IPS DF 6.9 (cell line): ENCODE measurements around the gene ZNF501.

ENCODE experiments used
- DNase-seq: peaks from one replicate; pipeline ENCODE4 v3.0.0-alpha.2; 2013; ENCODE audit warnings: low read depth, low spot score
- H3K27ac ChIP-seq: one replicate; pipeline ENCODE4 v1.5.1; 2013; ENCODE audit warnings: low read length, control low read depth
- H3K27me3 ChIP-seq: 2 replicates; pipeline ENCODE4 v1.6.1; 2013; ENCODE audit warnings: mild to moderate bottlenecking, low read length; ENCODE audit not compliant: control insufficient read depth, insufficient read depth
- H3K36me3 ChIP-seq: 2 replicates; pipeline ENCODE4 v1.6.1; 2013; ENCODE audit warnings: low read length; ENCODE audit not compliant: control insufficient read depth, insufficient read depth
- H3K4me1 ChIP-seq: 2 replicates; pipeline ENCODE4 v1.6.1; 2013; ENCODE audit warnings: low read length; ENCODE audit not compliant: control insufficient read depth, insufficient read depth
- H3K4me3 ChIP-seq: 2 replicates; pipeline ENCODE4 v1.5.1; 2013; ENCODE audit warnings: mild to moderate bottlenecking, low read length
- H3K9me3 ChIP-seq: 2 replicates; pipeline ENCODE4 v1.6.1; 2013; ENCODE audit warnings: low read length, inconsistent platforms; ENCODE audit not compliant: control insufficient read depth, insufficient read depth
- WGBS: extraction: QIAGEN DNeasy Blood & Tissue Kit; methylation state at CpG from one replicate; pipeline ENCODE4 v1.1.7; 2013; ENCODE audit warnings: mixed read lengths, missing lambda C conversion rate; ENCODE audit not compliant: insufficient read length, insufficient coverage; 5-methylcytosine and 5-hydroxymethylcytosine counted together

Gene ZNF501

GRCh38 chr3:44729384-44729910 lies at the start of gene ZNF501:
Gene ZNF501, plus strand, starts transcription at chr3:44729635. Its CDS starts 4,787 bp downstream, at chr3:44734422.
- no peak within 1 kb of the TSS for H3K27ac ChIP-seq
- WGBS: no CpG with 5 or more reads among the region's 46 CpGs
- no peaks in the 10 kb centered on the region for H3K4me1 ChIP-seq
- no peaks in the 10 kb centered on the region for H3K27me3 ChIP-seq
- peak; percentile 93 for DNase-seq
- H3K36me3 ChIP-seq: peaks cover 7% of the 10 kb centered on the region; the same call in 1 of the 2 replicates
- peaks cover 5% of the 10 kb centered on the region for H3K9me3 ChIP-seq
- H3K4me3 ChIP-seq: peak within 1 kb of the TSS; percentile 98

- no CpG with 5 or more reads among the region's 4 CpGs for WGBS
- Histone ChIP-seq H3K4me3 (no peak overlapping the region), H3K4me1 (no peaks in the 10 kb centered on the region), H3K9me3 (no peaks in the 10 kb centered on the region), H3K27me3 (no peaks in the 10 kb centered on the region), H3K27ac (no peak overlapping the region), H3K36me3 (peaks cover 2% of the 10 kb centered on the region; the same call in 1 of the 2 replicates)
- DNase-seq: no peak
These were observed 48.4 kb upstream of the ZNF501 start for GRCh38 chr3:44680921-44681455.

DNA sequence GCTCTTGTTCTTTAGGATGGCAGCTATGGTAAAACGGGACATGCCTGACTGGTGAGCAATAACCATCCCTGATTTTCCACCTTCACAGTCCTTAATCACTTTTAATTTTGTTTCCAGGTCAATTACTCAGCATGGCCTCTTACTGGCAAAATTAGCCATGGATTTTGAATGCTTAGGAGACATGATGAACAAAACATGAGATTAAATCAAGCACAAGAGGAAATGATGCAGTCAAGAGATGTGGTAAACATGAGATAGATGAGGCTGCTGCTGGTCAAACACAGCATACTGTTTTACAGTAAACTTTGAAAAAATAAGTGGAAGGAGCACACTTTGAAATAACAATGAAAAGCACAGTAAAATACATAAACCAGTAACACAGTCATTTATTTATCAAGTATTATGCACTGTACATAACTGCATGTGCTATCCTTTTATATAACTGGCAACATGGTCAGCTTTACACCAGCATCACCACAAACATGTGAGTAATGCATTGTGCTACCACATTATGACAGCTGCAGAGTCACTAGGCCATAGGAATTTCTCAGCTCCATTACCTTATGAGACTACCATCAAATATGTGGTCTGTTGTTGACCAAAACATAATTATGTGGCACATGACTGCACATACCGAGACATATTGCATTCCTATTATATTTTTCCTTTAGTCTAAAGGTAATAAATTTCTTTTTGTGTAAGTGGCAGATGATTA lies 47.1 kb upstream of the ZNF501 start:
- no peak overlapping the region for H3K27ac ChIP-seq
- DNase-seq: no peak
- H3K9me3 ChIP-seq: no peaks in the 10 kb centered on the region
- no peak overlapping the region for H3K4me3 ChIP-seq
- no peaks in the 10 kb centered on the region for H3K27me3 ChIP-seq
- no CpG with 5 or more reads among the region's 2 CpGs for WGBS
- no peaks in the 10 kb centered on the region for H3K4me1 ChIP-seq
- H3K36me3 ChIP-seq: peaks cover 2% of the 10 kb centered on the region; the same call in 1 of the 2 replicates

- no CpG with 5 or more reads among the region's 48 CpGs for WGBS
These were observed 44.2 kb upstream of the ZNF501 start for GRCh38 chr3:44685128-44685800.

DNA sequence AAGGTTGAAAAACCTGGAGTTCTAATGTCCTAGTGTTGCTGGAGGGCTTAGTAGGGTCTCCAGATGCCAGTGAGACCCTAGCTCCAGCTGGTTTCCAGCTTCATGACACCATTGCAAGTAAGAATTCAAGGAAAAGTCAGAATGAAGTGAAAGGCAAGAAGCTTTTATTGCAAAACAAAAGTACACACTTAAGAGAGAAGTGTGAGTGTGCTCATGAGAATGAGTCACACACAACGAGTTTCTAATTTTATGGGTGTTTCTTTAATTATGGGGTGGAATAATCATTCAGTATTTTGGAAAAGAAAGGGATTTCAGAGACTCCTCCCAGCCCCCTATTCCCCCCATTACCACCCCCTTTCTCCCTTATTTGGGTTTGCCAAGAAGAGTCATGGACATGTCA lies 41.5 kb upstream of the ZNF501 start:
- no peaks in the 10 kb centered on the region for H3K36me3 ChIP-seq
- H3K27ac ChIP-seq: no peak overlapping the region
- no peaks in the 10 kb centered on the region for H3K27me3 ChIP-seq
- H3K4me3 ChIP-seq: no peak overlapping the region
- H3K9me3 ChIP-seq: no peaks in the 10 kb centered on the region
- DNase-seq: no peak
- no peaks in the 10 kb centered on the region for H3K4me1 ChIP-seq
- WGBS: no CpG with 5 or more reads among the region's 1 CpG

More at GRCh38 chr3:44685128-44685800, 44.2 kb upstream of the ZNF501 start:
- no peaks in the 10 kb centered on the region for H3K36me3 ChIP-seq
- H3K4me1 ChIP-seq: no peaks in the 10 kb centered on the region
- peak; percentile 9 for DNase-seq
- no peaks in the 10 kb centered on the region for H3K9me3 ChIP-seq
- no peaks in the 10 kb centered on the region for H3K27me3 ChIP-seq
- H3K27ac ChIP-seq: no peak overlapping the region
- H3K4me3 ChIP-seq: peak overlapping the region; percentile 61; the same call in 1 of the 2 replicates

- Histone ChIP-seq H3K36me3 (no peaks in the 10 kb centered on the region), H3K4me1 (no peaks in the 10 kb centered on the region), H3K4me3 (peak within 1 kb of the TSS; percentile 45), H3K27ac (no peak within 1 kb of the TSS), H3K27me3 (no peaks in the 10 kb centered on the region), H3K9me3 (peaks cover 2% of the 10 kb centered on the region; the same call in 1 of the 2 replicates)
- DNase-seq: peak; percentile 45
- WGBS: no CpG with 5 or more reads among the region's 36 CpGs
These were observed 16.9 kb upstream of the ZNF501 start, which contains the start of gene ZNF502 for GRCh38 chr3:44712455-44713075. Gene ZNF502, plus strand, starts transcription at chr3:44712660. Its CDS starts 7,602 bp downstream, at chr3:44720262.

DNA sequence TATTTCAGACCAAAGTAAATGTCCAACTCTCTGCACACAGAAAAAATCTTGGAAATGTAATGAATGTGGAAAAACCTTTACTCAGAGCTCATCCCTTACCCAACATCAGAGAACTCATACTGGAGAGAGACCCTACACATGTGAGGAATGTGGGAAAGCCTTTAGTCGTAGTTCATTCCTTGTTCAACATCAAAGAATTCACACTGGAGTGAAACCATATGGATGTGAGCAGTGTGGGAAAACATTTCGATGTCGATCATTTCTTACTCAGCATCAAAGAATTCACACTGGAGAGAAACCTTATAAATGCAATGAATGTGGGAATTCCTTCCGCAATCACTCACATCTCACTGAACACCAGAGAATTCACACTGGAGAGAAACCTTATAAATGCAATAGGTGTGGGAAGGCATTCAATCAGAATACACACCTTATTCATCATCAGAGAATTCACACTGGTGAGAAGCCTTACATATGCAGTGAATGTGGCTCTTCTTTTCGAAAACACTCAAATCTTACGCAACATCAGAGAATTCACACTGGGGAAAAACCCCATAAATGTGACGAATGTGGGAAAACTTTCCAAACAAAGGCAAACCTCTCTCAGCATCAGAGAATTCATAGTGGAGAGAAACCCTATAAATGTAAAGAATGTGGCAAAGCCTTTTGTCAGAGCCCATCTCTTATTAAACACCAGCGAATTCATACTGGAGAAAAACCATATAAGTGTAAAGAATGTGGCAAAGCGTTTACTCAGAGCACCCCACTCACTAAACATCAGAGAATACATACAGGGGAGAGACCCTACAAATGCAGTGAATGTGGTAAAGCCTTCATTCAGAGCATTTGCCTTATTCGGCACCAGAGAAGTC lies 8.0 kb upstream of the ZNF501 start:
- WGBS: no CpG with 5 or more reads among the region's 10 CpGs
- DNase-seq: no peak
- Histone ChIP-seq H3K9me3 (peaks cover 18% of the 10 kb centered on the region), H3K27ac (no peak overlapping the region), H3K4me3 (no peak overlapping the region), H3K36me3 (0 out of 2 replicates have a peak, but pooled peaks cover 4% of the 10 kb centered on the region), H3K4me1 (no peaks in the 10 kb centered on the region), H3K27me3 (no peaks in the 10 kb centered on the region)

GRCh38 chr3:44722103-44722401 lies 7.4 kb upstream of the ZNF501 start:
- no peak overlapping the region for H3K4me3 ChIP-seq
- H3K27ac ChIP-seq: no peak overlapping the region
- 0 out of 2 replicates have a peak, but pooled peaks cover 4% of the 10 kb centered on the region for H3K36me3 ChIP-seq
- peaks cover 18% of the 10 kb centered on the region for H3K9me3 ChIP-seq
- WGBS: no CpG with 5 or more reads among the region's 1 CpG
- no peaks in the 10 kb centered on the region for H3K4me1 ChIP-seq
- H3K27me3 ChIP-seq: no peaks in the 10 kb centered on the region
- no peak for DNase-seq

GRCh38 chr3:44734646-44735168 lies 5.3 kb downstream of the ZNF501 start:
- no peak for DNase-seq
- Histone ChIP-seq H3K9me3 (peaks cover 3% of the 10 kb centered on the region; the same call in 1 of the 2 replicates), H3K36me3 (peaks cover 7% of the 10 kb centered on the region; the same call in 1 of the 2 replicates), H3K4me3 (no peak overlapping the region), H3K27ac (no peak overlapping the region), H3K4me1 (no peaks in the 10 kb centered on the region), H3K27me3 (no peaks in the 10 kb centered on the region)
- no CpG with 5 or more reads among the region's 3 CpGs for WGBS
